Right lobe of liver (tissue), 4 donors: Measurements from ENCODE around the gene AVPR2.

Experiments used
- POLR2A ChIP-seq: fragments of 450-650 bp; IDR thresholded peaks from one replicate; pipeline ENCODE4 v1.6.1; 2017; ENCODE audit warnings: antibody characterized with exemption, mild to moderate bottlenecking
- TF ChIP-seq, protein P1 (sequence below), 4 donors: fragments of 200-600 bp in 3 of 4; fragments of 450-650 bp in 1 of 4; IDR thresholded peaks; one replicate each; pipeline versions ENCODE4 v1.5.1 to v1.8.0; 2016 to 2022; ENCODE audit warnings: antibody characterized with exemption in 4 of 4, mild to moderate bottlenecking in 2 of 4
- donor health status: DM: no; HTN: no; CAD: no.
- donor health status: DM: no; HTN: no; CAD: no.
- donor health status: DM: no; HTN: yes; CAD: no.

DNA sequence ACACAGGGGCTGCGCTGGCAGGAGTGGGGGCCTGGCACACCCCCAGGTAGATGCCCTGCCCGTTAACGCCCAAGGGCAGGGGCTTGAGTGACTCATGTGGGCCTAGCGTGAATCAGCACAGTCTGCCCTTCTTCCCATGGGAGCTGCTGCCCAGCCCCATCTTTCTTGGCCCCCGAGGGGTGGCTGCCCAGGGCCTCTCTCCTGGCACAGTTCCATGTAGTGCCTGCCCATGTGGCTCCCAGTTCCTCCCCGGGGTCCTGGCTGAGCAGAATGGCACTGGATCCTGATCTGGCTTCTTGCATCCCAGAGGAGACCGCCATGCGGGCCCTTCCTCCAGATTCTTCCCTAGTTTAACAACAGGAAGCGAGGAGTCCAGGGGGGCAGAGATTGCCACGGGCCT is 2.1 kb upstream of the AVPR2 start:
- TF ChIP-seq, protein P1, sequence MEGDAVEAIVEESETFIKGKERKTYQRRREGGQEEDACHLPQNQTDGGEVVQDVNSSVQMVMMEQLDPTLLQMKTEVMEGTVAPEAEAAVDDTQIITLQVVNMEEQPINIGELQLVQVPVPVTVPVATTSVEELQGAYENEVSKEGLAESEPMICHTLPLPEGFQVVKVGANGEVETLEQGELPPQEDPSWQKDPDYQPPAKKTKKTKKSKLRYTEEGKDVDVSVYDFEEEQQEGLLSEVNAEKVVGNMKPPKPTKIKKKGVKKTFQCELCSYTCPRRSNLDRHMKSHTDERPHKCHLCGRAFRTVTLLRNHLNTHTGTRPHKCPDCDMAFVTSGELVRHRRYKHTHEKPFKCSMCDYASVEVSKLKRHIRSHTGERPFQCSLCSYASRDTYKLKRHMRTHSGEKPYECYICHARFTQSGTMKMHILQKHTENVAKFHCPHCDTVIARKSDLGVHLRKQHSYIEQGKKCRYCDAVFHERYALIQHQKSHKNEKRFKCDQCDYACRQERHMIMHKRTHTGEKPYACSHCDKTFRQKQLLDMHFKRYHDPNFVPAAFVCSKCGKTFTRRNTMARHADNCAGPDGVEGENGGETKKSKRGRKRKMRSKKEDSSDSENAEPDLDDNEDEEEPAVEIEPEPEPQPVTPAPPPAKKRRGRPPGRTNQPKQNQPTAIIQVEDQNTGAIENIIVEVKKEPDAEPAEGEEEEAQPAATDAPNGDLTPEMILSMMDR (IDR thresholded peaks at IDR 0.05): no peak
- TF ChIP-seq POLR2A: no peak
